ELR (cell line): Measurements from ENCODE around the gene WDR54.
"Not testable (repeated sequence)": the region's sequence is repeated elsewhere in the genome, so short reads cannot be mapped to it uniquely, and the experiment has no call there.

Experiments
- DNase-seq: peaks from one replicate; pipeline ENCODE4 v3.0.0-alpha.2; 2015; ENCODE audit warnings: low read depth

The WDR54 gene

DNA sequence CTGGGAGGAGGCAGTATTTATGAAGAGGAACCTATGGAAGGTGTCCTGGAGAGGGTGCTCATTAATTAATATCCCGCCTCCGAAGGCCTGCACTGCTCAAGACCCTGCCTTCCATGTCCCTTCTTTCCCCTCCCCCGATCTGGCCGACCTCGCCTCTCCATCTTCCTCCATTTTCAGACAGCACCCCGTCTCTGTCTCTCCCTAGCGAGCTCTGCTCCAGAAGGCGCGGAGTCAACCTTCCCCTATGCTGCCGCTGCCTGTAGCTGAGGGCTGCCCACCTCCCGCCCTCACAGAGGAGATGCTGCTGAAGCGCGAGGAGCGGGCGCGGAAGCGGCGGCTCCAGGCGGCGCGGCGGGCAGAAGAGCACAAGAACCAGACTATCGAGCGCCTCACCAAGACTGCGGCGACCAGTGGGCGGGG lies 35.6 kb downstream of the WDR54 start:
- DNase-seq = no peak

DNA sequence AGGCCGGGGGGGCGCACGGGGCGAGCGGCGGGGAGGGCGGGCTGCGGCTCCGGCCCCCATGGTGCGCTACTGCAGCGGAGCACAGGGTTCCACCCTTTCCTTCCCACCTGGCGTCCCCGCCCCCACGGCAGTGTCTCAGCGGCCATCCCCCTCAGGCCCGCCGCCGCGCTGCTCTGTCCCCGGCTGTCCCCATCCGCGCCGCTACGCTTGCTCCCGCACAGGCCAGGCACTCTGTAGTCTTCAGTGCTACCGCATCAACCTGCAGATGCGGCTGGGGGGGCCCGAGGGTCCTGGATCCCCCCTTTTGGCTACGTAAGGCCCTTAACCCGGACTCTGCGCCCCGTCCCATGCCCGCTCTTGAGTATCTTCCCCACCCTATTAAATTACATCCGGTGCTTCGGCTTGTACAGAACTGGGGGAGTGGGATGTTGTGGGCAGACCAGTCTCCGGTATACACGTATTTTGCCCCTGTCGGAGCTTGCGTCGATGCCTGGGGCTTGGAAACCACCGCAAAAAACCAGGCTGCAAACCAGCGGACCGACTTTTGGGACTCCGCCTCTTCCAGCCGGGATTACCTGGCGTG lies 36.1 kb downstream of the WDR54 start:
- DNase-seq = peak; percentile 61

DNA sequence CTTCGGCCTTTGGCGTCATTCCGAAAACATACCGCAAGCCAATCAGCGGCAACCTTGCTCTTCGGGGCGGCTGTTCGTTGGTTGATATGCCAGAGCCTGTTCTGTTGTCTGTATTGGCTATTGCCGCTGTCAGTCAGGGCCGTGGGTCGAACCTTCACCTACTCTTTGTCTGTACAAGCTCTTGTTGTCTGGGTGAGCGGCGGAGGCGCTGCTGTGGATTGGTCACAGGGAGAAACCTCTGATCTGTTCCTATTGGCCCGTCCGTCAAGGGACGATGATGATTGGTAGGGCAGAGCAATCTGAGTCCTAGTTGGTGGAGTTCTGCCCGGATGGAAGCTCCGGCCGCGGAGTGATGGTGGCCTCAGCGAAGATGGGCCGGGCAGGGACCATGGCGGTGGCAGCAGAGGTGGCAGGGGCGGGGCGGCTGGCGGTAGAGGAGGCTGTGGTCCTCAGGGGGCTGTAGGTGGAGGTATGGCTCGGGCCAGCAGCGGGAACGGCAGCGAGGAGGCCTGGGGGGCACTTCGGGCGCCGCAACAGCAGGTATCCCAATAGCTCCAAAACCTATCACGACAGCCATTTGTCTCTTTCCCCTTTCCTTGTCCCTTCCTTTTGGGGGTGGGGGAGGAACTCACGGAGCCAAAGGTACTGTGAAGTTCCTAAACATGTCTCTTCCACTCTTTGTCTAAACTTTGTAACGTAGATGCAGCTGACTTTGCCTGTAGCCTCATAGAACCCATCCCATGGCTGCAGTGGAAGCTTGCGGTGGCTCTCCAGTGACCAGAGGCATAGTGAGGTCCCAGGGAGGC lies 36.8 kb downstream of the WDR54 start, which contains the start of gene WBP1:
WBP1 (plus strand) TSS at position 307 of the 806 bp plus-strand sequence; CDS start at position 472, 165 bp downstream.
- DNase-seq = peak; percentile 100

DNA sequence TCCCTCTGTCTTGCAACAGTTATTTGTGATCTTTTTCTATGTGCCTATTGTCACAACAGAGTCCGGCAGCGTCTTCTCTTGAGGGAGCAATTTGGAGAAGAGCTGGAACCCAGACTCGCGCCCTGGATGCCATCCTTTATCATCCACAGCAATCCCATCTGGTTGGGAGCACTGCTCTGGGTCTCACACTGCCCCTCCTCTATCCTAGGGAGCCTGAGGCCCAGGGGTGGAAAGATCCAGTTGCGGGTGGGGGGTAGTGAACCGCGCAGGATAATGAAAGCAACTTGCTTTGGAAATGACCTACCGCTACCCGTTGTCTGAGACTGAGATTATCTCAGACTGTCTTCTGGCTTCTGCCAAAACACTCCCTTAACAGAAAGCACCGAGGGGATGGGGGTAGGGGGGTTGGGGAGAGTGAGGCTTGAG lies 37.4 kb downstream of the WDR54 start:
- DNase-seq = peak; percentile 18

DNA sequence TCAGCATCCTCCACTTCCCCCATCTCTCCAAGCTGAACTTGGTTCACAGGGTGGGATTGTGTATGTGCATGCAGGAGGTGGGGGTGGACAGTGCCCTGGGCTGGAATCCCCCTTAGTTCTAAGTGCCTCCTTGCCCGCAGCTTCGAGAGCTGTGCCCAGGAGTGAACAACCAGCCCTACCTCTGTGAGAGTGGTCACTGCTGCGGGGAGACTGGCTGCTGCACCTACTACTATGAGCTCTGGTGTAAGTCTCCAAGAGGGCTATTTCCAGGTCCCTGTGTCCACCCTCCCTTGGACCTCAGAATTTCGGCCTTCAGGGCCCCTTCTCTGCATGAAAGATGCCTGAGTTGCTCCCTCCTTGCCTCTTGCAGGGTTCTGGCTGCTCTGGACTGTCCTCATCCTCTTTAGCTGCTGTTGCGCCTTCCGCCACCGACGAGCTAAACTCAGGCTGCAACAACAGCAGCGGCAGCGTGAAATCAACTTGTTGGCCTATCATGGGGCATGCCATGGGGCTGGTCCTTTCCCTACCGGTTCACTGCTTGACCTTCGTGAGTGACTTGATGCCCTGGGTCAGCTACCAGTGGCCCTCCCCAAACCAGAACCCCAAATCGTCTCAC lies 38.1 kb downstream of the WDR54 start:
- not testable (repeated sequence) for DNase-seq

DNA sequence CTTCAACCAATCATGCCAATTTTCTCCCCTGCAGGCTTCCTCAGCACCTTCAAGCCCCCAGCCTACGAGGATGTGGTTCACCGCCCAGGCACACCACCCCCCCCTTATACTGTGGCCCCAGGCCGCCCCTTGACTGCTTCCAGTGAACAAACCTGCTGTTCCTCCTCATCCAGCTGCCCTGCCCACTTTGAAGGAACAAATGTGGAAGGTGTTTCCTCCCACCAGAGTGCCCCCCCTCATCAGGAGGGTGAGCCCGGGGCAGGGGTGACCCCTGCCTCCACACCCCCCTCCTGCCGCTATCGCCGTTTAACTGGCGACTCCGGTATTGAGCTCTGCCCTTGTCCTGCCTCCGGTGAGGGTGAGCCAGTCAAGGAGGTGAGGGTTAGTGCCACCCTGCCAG lies 38.7 kb downstream of the WDR54 start:
- DNase-seq = not testable (repeated sequence)

DNA sequence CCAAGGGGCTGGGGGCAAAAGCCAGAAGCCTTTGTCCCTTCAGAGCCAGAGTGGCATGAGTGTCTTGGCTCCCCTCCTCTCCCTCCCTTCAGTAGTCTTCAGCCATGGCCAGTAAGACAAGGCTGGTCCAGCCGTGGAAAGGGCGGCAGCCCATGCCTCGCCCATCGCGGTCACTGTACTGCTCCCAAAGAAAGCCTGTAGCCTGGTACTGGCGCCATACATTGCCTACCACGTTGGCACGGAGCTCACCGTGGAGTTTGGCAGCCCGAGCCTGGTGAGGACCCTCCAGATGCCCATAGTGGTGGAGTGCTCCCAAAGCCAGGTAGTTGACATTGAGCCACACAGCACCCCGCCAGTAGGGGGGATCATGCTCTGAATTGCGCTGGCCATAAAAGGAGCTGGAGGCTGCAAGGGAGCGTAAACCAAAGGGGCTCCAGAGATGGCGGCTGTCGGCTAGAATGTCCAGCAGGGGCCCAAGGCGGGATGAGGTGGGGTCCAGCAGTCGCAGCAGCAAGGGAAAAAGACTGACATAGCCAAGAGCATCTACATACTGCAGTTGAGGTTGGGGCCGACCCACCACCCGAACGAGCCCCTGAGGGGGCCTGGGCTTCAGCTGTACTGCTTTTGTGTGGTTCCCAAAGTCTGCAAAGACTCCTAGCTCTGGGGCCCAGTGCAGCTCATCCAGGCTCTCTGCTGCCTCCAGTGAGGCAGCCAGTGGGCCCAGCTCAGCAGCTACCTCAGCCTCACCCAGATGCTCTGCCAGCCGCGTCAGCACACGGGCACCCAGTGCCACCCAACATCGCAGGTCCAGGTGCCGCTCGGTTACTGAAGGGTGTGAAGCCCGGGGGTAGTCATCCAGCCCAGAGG lies 39.9 kb downstream of the WDR54 start:
- peak; percentile 45 for DNase-seq

DNA sequence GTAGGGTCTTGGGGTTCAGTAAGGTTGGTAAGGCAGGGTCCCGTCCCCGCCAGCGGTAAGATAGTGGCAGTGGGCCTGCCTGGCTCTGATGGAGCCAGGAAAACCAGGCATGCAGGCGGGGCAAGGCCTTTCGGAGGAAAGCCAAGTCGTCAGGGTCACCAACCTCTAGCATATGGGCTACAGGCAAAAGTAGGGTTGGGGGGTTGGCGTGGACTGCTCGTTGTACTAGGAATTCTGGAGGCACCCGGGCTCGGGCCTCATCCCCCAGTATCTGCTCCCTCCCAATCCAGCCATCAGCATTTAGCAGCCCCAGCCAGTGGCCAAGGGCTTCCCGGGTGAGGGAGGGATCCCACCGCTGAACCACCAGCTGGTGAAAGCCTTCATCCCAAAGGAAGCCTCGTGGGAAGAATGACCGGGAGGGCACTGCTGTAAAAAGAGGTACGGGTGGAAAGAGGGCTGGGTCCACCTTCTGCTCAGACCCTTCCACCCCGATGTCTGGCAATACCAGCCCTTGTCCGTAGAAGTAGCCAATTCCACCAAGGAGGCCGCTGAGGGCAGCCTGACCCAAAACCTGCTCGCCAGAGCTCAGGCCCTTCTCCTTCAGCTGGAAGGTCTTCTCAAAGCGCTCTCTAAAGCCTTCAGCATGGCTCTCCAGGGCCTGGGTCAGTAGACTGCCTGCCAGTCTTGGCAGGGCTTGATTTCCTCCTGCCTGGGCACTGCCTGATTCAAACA lies 40.7 kb downstream of the WDR54 start:
- no peak for DNase-seq

DNA sequence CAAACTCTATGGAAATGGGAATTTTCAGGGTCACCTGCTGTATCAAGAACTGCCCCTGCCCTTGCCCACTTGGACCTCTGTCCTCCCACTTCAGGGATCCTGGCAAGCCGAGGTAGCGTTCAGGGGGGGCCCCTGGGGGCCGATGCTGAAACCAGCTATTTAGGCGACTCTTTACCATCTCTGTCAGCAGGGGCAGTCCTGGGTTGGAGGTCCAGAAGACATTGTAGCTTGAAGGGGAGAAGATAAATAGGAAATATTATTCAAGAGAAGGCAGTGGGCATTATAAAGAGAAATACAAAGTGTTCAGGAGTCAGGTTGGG lies 41.2 kb downstream of the WDR54 start:
- DNase-seq = no peak

DNA sequence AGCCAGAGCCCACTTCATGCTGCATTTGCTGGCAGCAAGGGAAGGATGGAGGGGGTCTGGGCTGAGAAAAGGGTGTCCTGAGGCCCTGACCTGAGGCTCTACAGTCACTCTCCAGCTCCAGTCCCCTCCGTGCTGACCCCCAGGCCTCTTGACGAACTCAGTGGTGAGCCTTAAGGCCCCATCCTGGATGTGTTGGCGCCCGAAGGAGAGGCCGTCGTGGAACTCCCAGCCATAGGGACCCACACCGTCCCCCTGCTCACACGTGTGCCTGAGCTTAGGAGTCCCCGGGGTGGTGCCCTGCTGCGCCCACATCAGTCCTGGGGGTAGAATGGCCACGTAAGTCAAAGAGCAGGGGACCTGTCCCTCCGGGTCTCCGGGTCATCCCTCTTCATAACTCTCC lies 42.9 kb downstream of the WDR54 start:
- DNase-seq = peak; percentile 34

DNA sequence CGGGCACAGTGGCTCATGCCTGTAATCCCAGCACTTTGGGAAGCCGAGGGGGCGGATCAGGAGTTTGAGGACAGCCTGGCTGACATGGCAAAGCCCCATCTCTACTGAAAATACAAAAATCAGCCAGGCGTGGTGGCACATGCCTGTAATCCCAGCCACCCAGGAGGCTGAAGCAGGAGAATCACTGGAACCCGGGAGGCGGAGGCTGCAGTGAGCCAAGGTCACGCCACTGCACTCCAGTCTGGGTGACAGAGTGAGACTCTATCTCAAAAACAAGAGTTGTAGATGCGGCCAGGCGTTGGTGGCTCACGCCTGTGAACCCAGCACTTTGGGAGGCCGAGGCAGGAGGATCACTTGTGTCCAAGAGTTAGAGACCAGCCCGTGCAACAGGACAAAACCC lies 49.2 kb downstream of the WDR54 start:
- DNase-seq = not testable (repeated sequence)

DNA sequence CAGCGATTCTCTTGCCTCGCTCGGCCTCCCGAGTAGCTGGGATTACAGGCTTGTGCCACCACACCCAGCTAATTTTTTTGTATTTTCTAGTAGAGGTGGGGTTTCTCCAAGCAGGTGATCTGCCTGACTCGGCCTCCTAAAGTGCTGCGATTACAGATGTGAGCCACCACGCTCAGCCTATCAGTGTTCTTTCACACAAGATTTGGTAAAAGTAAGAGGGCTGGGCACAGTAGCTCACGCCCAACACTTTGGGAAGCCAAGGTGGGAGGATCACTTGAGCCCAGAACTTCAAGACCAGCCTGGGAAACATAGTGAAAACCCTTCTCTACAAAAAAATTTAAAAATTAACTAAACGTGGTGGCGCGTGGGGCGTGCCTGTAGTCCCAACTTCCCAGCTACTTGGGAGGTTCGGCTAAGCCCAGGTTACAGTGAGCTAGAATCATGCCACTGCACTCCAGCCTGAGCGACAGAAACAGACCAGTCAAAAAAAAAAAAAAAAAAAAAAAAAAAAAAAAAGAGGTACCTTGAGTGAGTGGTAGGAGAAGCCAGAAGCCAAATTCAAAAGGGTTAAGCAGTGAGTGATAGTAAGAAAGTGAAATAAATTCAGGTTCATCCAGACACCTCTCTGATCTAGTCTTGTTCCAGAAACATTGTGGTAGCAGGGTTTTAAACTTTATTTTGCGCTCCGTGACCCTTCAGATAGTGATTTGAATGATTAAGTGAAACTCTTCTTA lies 50.0 kb downstream of the WDR54 start:
- DNase-seq = no peak

DNA sequence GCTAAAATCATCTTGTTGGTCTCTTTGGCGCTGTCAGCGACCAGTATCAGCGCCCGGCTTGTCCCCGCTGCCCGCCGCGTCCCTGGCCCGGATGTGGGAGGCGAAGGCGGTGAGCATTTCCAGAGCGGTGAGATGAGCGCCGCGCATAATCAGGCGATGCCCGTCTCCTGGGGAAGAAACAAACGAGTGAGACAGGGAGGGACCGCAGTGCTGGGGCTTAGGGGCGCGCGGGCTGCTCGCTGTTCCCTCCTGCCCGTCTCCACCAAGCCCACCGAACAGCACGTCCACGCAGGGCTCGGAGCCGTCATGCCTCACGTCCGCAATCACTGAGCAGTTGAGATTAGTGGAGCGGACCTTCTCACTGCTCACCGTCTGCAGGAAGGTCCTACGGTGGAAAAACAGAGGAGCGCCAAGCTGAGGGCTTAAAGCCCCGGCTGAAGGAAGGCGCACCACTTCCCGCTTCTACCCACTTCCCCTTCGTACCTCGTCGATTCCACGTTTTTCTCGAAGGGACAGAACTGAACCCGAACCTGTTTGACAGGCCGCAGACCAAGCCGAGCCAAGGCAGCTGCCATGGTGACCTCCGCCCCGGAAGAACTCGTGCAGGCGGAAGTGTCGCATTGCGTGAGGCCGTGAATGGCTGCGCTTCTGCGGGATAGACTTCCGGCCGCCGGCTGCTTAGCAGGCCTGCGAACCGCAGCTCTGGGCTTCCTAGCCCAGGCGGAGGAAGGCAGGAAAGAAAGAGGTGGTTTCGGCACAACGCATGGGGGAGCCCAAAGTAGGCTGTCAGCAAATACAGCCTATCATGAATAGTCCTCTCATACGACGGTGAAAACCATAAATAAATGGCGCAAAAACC lies 50.8 kb downstream of the WDR54 start, which contains the start of gene MRPL53:
MRPL53 (minus strand) TSS at position 595 of the 859 bp plus-strand sequence; CDS start at position 575, 20 bp downstream.
- DNase-seq = peak; percentile 97

DNA sequence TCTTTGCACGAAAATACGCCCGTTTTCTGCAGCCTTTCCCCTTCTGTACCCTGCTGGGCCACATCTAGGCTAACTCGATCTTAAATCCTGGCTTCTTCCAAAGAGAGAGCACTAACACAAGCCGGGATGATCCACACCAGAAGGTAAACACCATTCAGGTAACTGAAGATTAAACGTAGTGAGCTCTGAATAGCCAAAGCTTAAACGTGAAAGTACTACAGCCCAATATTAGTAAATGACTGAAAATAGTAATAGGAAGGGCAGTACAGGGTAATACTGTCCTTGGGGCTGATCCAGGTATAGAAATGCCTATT lies 51.4 kb downstream of the WDR54 start:
- no peak for DNase-seq

DNA sequence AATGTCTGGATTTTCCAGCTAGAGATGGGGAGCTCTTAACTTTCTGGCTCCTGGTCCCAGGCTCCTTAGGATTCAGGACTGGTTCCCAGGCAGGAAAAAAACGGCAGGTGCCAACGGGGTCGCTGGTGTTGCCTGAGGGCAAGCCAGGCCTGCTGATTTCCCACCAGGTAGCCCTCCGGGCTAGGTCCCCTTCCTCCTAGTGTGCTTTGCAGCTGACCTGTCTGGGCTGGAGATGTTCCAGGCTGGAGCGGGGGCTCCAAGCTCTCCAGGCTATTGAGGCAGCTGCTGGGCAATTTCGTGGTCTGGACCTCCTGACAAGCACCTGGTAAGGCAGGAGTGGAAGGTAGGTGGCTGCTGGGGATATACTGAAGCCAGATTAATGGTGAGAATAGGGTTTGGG lies 53.0 kb downstream of the WDR54 start:
- DNase-seq = no peak

DNA sequence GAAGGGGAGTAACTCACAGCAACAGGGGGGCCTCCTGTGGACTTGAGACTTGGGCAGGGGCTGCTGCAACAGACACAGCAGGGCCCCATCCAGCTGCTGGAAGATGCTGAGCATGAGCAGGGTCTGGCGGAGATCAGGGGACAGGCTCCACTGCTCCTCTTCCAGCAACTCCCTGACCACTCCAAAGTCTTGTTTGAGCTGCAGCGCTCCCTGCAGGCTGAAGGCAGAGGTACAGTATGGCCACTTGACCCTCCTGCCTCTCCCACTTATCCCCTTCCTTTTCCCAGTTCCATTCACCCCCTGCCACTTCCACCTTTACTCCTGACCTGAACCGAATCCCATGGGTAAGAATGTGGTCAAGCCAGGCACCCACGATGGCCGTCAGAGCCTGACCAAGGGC lies 53.4 kb downstream of the WDR54 start:
- peak; percentile 32 for DNase-seq
